Measurements from ENCODE around the gene LYPD6.

LYPD6 gene

DNA sequence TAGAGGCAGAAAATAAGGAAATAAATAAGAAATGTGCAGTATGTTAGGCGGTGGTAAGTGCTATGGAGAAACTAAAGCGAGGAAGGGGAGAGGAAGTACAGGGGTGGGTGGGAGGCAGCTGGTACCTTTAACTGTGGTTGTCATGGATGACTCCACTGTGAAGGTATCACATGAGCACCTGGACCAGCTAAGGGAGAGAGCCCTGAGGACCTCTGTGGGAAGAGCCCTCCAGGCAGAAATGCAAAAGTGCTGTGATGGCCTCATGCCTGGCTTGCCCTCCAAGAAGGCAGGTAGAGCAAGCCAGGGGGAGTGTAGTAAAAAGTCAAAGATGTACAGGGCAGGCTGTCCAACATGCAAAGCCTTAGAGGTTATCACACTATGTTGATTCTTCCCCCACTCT lies 17.9 kb downstream of the LYPD6 start:
- no peak for DNase-seq (ENCODE audit: low read depth in 2 of 2)

DNA sequence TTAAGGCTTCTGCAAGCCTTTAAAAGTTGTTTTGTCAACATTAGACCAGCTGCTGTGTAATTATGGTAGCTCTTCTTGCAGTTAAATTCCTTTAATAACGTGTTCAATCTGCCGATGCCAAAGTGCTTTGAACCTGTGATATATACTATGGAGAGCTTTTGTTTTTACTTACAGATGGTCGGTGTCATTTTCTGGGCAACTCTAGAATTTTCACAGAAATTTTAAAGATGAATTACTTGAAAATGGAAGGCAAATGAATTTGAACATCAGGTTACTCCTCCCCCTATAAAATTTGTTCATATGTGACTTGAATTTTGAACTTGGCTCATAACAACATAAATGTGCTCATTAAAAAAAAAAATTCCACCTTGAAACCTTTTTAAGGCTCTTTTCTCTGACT lies 23.0 kb downstream of the LYPD6 start:
- no peak for DNase-seq (ENCODE audit: low read depth in 2 of 2)

DNA sequence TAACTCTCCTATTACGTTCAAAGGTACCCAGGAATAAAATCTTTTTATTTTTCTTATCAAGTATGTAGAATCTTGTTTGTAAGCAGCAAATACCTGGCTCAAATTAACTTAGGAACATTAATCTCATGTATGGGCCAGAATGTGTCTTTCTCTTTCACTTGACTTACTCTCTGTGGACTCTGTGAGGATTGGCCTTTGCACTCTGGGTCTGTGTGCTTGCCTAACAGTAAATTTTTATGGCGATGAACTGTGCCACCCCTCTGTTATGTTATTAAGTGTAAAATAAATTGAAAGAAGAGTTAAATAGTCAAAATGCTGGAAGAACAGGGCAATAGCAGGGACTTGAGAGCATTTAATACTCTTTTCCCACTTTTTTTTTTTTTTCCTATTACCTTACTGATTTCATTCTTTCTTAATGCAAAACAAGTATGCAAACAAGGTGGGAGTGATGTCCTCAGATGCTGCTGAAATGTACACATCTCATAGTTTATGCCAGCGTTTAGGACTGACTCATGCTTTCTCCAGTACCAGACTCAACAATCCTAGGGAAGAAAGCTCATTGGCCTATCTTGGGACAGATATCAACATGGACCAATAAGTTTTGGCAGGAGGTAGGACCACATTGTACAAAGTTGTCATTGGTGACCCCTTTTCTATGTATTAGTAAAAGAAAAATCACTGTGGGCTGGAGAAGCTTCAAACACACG lies 25.5 kb downstream of the LYPD6 start:
- no peak for DNase-seq (ENCODE audit: low read depth in 2 of 2)

DNA sequence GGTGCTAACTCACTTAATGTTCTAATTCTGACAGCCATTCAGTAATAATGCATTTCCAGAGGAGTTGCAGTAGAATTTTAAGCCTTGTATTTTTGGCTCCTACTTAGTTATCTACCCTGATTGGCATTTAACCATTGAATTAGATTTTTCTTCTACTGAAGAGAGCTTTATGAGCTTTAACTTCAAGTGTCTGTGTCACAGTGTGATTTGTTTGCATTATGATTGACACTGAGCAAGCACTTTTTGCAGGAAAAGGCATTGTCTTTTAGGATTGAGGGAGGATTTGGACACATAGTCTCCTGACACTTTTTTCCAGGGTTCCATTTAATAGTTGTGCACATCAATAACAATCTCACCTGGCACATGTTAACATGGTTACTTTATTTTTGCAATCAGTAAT lies 26.7 kb downstream of the LYPD6 start:
- no peak for DNase-seq (ENCODE audit: low read depth in 2 of 2)

DNA sequence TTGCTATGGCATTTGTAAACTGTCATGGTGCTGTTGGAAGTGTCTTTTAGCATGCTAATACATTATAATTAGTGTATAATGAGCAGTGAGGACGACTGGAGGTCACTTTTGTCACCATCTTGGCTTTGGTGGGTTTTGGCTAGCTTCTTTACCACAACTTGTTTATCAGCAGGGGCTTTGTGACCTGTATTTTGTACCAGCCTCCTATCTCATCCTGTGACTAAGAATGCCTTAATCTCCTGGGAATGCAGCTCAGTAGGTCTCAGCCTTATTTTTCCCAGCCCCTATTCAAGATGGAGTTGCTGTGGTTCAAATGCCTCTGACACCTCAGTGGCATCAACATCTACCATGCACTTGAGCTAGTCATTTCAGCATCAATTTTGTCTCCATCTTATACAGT lies 29.7 kb downstream of the LYPD6 start:
- no peak for DNase-seq (ENCODE audit: low read depth in 2 of 2)

DNA sequence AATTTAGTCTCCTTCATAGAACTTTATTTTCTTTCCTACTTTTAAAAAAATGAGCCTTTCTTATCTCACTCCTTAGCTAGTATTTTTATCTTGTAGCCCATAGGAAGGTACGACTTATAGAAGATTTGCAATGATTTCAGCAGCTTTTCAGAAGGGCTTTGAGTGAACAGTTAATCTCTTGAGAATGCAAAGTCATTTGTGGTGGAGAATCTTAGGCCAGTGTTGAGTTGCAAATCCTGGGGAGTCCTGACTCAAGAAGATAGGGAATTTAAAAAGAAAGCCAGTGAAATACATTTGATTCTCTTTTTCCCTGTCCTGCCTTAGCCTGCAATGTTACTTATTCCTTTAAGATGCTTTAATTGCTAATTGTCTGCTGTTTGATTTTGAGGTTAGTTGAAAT lies 33.6 kb downstream of the LYPD6 start:
- no peak for DNase-seq (ENCODE audit: low read depth in 2 of 2)

DNA sequence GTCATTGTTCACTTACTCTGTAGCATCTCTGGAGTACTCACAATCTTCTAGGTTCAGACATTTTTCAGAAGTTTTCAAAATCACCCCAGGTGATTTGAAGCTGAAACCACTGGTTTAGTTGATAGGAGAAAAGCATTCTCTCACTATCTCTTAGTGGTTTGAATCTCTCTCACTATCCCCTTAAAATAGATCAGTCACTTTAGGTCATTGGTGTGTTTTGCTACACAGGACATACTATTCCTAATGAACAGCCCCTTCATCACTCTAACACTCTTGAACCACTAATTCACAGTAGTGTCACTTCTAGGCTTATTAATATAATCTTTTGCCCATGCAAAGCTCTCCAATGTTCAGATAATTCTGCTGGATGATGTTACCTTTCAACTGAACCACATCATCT lies 34.5 kb downstream of the LYPD6 start:
- DNase-seq (ENCODE audit: low read depth in 2 of 2): no peak

DNA sequence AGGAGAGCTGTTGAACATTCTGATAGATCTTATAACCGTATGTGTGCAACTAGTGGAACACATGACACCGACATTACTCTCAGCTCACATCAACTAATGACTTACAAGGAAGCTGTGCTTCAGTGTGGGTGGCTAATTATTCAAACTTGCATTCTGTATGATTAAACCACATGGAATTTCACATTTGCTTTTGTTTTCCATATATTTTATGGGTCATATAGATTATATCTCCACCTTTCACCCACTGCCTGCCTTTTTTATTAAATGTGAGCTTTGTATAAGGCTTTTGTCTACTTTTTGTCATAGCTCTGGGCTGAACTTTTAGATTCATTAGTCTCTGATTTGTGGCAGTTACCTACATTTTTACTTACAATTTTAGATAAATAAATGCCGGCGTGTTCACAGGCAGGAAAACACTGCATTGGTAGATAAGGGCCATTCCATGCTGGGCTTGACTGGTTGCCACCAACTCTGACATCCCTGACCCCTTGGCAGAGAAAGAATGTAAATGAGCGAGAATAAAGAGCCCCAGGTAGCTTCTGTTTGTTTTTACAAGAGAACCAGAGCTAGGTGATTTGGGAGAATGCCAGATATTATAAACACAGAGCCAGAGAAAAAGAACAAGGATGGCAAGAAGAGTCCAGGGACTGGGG lies 35.7 kb downstream of the LYPD6 start:
- DNase-seq (ENCODE audit: low read depth in 2 of 2): no peak

DNA sequence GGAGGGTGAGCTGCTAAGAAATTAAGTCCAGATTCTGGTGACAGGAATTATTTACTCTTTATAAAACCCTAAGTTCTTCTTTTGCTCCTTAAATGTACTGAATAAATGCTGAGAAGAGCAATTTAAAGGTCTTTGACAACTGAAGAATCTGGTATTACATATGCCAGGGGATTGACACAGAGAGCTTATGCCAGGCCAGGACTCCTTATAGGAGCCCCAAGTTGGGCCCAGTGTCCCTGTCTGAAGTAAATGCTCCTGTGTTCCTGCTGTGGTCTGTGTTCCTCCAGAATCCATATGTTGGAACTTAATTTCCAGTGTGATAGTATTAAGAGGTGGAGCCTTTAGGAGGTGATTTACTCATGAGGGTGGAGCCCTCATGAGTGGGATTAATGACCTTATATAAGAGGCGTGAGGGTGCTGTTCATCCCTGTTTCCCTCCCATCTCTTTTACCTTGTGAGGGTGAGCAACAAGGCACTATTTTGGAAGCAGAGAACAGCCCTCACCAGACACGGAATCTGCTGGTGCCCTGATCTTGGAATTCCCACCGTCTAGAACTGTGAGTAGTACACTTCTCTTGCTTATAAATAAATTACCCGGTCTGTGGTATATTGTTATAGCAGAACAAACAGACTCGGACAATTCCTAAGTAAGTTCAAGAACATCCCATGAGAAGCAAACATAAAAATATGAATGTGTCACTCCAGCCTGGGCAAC lies 39.8 kb downstream of the LYPD6 start:
- no peak for DNase-seq (ENCODE audit: low read depth in 2 of 2)

DNA sequence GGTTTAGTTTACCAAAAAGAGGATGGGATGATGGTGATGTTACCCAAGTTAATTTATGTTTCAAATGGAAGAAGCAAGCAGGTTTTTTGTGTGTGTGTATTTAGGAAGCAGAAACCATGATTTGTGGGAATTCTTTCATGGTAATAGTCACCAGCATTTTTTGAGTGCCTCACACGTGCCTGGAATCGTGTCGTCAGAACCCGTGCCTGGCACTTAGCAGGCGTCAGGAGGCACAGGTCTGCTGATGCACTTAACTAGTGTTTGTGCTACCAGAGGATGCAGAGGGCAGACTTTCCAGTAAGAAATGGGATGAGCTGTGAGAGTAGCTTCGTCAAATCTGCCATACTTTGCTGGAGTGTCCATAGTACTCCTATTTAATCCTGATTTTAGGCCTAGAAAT lies 41.1 kb downstream of the LYPD6 start:
- no peak for DNase-seq (ENCODE audit: low read depth in 2 of 2)

DNA sequence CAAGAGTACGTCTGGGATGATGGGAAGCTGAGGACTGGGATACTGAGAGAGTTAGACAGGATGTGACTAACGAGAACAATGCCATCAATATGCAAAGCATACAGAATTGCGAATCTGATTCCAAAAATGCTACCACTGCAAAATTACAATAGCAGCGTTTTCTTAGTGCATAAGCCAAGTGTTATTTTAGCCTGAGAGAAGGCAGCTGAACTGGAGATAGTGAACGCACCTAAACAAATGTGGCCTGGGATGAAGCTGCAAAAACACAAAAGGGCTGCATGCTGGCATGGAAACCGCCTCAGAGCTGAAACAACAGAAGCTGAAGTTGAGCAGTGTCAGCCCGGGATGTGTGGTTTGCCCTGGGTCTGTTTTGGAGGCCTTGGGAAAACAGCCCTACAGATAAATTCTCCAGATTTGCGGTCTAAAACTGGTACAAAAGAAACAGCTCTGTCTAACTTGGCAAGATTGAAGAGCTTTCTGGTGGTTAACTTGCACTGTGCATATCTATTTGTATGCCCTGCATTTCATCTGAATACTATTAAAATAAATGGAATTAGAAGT lies 45.5 kb downstream of the LYPD6 start:
- no peak for DNase-seq (ENCODE audit: low read depth in 2 of 2)

DNA sequence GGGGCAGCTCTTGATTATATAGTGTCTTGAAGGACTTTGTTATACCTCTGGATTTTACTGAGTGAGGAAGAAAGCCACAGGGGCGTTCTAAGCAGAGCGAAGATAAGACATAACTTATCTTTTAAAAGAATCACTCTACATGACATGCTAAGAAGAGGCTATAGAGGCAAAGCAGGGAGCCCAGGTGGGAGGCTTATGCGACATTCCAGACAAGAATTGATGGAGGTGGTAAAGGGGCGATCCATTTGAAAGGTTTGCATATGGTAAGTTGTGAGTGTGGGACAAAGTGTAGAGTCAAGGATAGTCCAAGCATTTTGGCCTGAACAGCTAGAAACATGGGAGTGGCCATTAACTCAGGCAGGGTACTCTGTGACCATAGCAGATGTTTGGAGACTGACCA lies 49.8 kb downstream of the LYPD6 start:
- no peak for DNase-seq (ENCODE audit: low read depth in 2 of 2)

DNA sequence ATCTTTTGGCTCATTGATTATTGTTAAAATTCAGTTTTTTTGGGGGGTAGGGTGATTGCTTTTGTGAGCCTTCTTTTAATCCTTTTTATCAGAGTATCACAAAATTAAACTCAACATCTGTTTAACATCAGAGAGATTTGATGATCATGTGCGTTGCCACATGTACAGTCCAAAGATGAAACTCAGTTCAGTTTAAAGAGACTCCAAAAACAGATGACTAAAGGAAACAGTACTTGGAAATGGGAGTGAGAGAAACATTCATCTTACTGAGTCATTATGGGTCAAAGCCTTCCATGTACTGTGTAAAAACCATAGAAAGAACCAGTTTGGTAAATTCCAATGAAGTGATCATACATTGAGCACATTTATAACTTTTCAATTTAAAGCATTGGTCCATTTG lies 53.0 kb downstream of the LYPD6 start:
- DNase-seq (ENCODE audit: low read depth in 2 of 2): no peak

DNA sequence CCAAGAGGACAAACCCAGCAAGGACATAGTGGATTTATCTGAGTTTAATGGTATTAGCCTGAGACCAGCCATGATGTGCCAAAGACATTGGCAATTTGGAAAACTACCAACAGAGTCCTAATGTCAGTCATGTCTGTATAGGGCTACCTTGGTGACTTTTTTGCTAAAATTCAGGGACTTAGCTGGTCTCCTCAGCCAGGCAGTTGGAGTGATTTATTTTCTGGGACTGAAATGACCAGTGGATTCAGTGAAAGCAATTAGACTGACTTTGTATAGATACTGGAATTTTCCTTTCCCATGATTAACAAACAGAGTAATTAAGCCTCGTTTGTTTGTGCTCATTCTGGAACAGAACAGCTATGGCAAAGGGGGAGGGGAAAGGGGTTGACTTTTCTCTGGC lies 55.0 kb downstream of the LYPD6 start:
- DNase-seq (ENCODE audit: low read depth in 2 of 2): no peak

DNA sequence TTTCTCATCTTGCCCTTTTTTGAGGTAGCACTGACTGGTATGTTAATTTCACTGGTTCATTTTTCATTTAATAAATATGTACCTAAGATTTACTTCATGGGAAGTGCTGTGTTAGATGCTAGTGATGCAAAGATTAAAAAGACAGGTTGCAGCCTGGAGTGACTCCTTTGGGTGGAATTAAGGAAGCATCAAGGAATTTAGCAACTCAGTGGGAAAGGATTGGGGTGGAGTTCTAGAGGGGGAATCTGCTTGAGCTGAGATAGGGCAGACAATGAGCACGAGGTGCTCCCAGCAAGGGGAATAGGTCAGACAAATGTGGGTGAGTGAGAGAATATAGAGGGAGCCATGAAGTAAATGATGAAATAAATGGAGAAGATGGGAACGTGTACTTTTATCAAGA lies 57.0 kb downstream of the LYPD6 start:
- DNase-seq (ENCODE audit: low read depth in 2 of 2): no peak

DNA sequence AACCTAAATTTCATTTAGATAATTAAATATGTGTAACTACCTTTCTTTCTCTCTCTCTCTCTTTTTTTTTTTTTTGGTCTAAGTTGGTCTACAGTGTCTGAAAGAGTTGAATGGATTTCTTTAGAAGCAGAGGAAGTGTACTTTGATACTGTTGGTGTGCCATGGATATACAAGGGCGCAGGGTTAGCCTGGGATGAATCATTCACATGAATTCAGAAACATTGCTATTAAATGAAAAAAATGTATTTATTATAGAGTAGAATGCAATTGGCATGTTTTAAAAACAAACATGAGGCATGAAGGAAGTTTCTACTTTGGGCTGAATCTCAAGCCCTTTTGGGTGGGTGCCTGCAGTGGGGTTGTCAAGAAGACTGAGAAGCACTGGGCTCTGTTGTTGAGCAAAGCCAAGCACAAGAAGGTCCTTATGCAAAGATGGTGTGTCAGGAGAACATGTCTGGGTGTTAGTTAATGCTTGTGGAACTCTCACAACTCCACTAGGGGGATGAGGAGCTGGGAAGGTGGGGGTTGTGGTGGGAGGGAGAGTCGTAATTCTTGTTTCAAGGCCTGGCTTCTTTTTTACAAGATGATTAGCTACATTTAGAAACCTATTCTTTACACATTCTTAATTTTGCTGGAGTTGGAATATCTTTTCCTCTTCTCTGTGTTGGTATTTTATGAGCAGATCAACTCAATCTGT lies 57.9 kb downstream of the LYPD6 start:
- DNase-seq (ENCODE audit: low read depth in 2 of 2): no peak

DNA sequence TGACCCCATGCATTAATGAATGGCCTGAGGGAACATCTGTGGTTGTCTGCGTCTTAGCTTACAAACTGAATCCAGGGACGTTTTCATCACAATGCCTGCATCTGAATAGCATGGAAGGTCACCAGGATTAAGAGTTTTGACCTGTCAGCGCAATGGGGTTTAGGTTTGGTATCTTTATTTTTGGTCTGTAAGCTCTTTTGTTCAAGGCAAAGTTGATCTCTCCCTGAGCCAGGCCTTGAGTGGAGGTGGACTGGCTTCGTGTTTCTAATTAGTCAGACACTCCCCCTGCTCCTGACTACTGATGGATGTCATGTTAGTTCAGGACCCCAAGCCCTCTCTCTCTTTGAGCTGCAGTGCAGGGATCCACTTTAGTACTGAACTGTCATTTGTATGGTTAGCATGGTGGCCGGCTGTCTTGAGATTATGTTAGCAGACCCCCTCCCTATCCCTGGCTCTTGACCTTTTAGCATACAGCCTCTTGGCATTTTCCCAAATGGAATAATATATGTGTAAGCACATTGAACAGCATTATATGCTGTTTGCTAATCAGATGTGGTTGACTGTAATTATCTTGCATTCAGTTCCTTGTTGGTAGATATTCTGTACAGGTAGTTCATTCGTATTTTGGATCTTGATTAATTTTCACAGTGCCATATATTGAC lies 59.2 kb downstream of the LYPD6 start:
- no peak for DNase-seq (ENCODE audit: low read depth in 2 of 2)

DNA sequence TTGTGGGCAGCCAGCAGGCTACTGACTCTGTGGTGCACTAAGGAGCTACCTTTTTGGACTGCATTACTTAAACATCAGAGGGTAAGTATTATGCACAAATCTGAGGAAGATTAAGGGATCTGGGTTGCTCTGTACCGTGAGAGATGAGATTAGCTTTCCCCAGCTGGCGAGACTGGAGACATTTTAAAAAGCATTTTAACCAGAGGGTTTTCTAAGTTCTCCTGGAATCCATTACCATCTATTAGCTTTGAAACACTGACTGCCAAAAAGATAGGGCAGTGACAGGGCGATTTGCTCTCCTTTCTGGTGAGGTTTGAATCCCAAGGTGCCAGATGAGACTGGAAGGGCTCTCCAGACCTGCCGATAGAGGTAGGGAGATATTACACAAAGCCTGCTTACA lies 63.2 kb downstream of the LYPD6 start:
- DNase-seq (ENCODE audit: low read depth in 2 of 2): no peak

DNA sequence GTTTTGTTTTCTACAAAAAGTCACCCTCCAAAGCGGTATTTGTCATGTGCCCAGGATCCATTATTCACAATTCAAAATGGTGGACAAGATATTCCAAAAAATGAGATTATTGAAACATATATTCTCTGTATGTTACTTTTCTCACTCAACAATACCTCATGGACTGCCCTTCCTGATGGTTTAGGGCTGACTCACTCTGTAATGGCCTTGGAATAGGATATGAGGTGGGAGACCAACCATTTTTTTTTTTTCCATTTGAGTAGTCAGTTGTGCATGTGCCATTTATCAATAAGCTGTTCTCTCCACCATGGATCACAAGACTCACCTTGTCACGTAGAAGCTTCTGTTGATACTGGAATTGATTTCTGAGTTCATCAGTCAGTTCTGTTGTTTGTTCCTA lies 64.5 kb downstream of the LYPD6 start:
- DNase-seq (ENCODE audit: low read depth in 2 of 2): no peak

DNA sequence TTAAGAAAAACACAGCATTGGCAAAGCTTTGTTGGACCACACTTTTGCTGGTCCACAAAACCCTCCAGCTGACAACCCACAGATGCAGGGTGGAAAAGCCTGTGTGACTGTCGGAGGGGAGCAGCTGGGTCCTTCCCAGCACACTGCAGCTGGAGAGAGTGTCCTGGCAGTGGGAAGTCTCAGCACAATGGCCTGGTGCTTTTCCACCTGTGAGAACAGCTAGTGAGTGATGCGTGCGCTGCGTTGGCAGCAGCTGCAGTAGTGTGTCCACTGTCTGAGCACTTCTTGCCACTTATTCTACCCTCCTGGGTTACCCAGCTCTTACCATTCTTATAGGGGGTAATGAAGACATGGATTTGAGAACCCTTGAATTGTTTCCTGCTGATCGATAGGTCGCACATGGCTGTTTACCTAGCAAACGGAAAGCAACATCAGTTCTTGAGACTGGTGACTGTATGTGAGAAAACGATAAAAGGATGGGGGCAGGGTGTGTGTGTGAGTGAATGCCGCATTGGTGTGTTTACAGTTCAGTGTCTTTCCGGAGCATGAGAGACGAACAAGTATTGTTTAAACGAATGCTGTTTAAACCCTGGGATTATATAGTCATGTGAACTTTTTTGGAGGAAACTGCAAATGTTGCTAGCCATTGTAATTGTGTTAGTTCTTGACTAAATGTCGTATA lies 69.7 kb downstream of the LYPD6 start:
- DNase-seq (ENCODE audit: low read depth in 2 of 2): no peak

DNA sequence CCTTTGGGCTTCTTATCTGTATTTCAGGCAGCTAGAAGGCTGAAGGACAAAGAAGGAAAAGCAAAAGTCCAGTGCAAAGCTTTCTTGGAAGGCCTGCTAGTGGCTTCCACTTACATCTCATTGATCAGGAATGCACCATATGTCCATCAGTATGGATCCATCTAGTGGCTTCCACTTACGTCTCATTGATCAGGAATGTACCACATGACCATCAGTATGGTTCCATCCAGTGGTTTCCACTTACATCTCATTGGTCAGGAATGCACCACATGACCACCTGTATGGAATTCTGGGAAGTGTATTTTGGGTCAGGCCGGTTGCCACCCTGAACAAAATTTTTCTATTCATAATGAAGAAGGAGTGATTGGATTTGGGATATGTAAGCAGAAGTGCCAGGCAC lies 70.6 kb downstream of the LYPD6 start:
- no peak for DNase-seq (ENCODE audit: low read depth in 2 of 2)

Measured in stimulated activated CD8-positive, alpha-beta memory T cell treated with anti-CD3 and anti-CD28 coated beads, Interleukin-15, amount 100 ng/mL, for 4 hours (primary cell).